ENCODE results near the gene TAS2R30. TPM values are rescaled to one million over a fixed set of nuclear protein-coding genes. Genes with fewer than 3 reads are reported as not detected.

TAS2R30 gene
- total RNA-seq, 2 donors from 2014 or later = 1.5 to 3.7 TPM

- no peak overlapping the region for H3K27ac ChIP-seq
- intact Hi-C loops (cut with DNase I) = no loop called here
- H3K36me3 ChIP-seq = no peaks in the 10 kb centered on the region
- no peaks in the 10 kb centered on the region for H3K9me3 ChIP-seq
- TF ChIP-seq CTCF (IDR thresholded peaks at IDR 0.05) = no peak
- no peak for TF ChIP-seq POLR2A (IDR thresholded peaks at IDR 0.05)
- no peak for TF ChIP-seq POLR2AphosphoS5 (IDR thresholded peaks at IDR 0.05)
- no peaks in the 10 kb centered on the region for H3K4me1 ChIP-seq (replicated peaks)
- no peak overlapping the region for H3K4me3 ChIP-seq
- no peak for DNase-seq (ENCODE audit: low spot score)
- H3K27me3 ChIP-seq (replicated peaks; ENCODE audit: insufficient read depth) = no peaks in the 10 kb centered on the region
Measured at GRCh38 chr12:11164384-11164783, 29.9 kb upstream of the TAS2R30 start.

- no peaks in the 10 kb centered on the region for H3K36me3 ChIP-seq
- TF ChIP-seq CTCF (IDR thresholded peaks at IDR 0.05) (no peak), POLR2AphosphoS5 (IDR thresholded peaks at IDR 0.05) (no peak), POLR2A (IDR thresholded peaks at IDR 0.05) (no peak)
- H3K4me1 ChIP-seq (replicated peaks) = no peaks in the 10 kb centered on the region
- 100% methylated on average over 1 of the region's 1 CpG for WGBS
- intact Hi-C loops (cut with DNase I) = no loop called here
- DNase-seq (ENCODE audit: low spot score) = no peak
- no peak overlapping the region for H3K27ac ChIP-seq
- H3K27me3 ChIP-seq (replicated peaks; ENCODE audit: insufficient read depth) = no peaks in the 10 kb centered on the region
- H3K4me3 ChIP-seq = no peak overlapping the region
- no peaks in the 10 kb centered on the region for H3K9me3 ChIP-seq
Measured at GRCh38 chr12:11162502-11162901, 28.1 kb upstream of the TAS2R30 start.

- Histone ChIP-seq H3K27me3 (replicated peaks; ENCODE audit: insufficient read depth) (no peaks in the 10 kb centered on the region), H3K36me3 (no peaks in the 10 kb centered on the region), H3K4me1 (replicated peaks) (no peaks in the 10 kb centered on the region), H3K27ac (no peak overlapping the region), H3K4me3 (no peak overlapping the region), H3K9me3 (no peaks in the 10 kb centered on the region)
- 48% methylated on average over 5 of the region's 5 CpGs for WGBS
- intact Hi-C loops (cut with DNase I) = no loop called here
- no peak for DNase-seq (ENCODE audit: low spot score)
- TF ChIP-seq POLR2AphosphoS5 (IDR thresholded peaks at IDR 0.05) (no peak), POLR2A (IDR thresholded peaks at IDR 0.05) (no peak), CTCF (IDR thresholded peaks at IDR 0.05) (no peak)
Measured at GRCh38 chr12:11158885-11159444, 24.5 kb upstream of the TAS2R30 start.

- whole genome bisulfite sequencing = 90% methylated on average over 1 of the region's 1 CpG
- no peak for DNase-seq (ENCODE audit: low spot score)
Measured at GRCh38 chr12:11154400-11154925, 20.0 kb upstream of the TAS2R30 start.

More at GRCh38 chr12:11154400-11154925, 20.0 kb upstream of the TAS2R30 start:
- intact Hi-C loops (cut with DNase I) = no loop called here
- TF ChIP-seq POLR2A (IDR thresholded peaks at IDR 0.05) = no peak
- TF ChIP-seq CTCF (IDR thresholded peaks at IDR 0.05) = no peak
- TF ChIP-seq POLR2AphosphoS5 (IDR thresholded peaks at IDR 0.05) = no peak
- Histone ChIP-seq H3K27me3 (replicated peaks; ENCODE audit: insufficient read depth) (no peaks in the 10 kb centered on the region), H3K4me3 (no peak overlapping the region), H3K9me3 (no peaks in the 10 kb centered on the region), H3K27ac (no peak overlapping the region), H3K4me1 (replicated peaks) (no peaks in the 10 kb centered on the region), H3K36me3 (no peaks in the 10 kb centered on the region)

Data from prostate gland (tissue), 2 donors.